MM.1S (cell line): ENCODE results near the gene NUB1.
A peak's percentile ranks its signal among the peaks of the same experiment; 100 is the strongest.

Experiments used
- DNase-seq: peaks from one replicate; pipeline ENCODE4 v3.0.0-alpha.2; 2015
- H2AFZ ChIP-seq: fragments of 300-600 bp; sonication (generic); 2 replicates; pipeline ENCODE4 v1.6.0; 2016; ENCODE audit warnings: antibody characterized with exemption, low read length
- H3F3A ChIP-seq: fragments of 300-600 bp; sonication (generic); 2 replicates; pipeline ENCODE4 v1.6.1; 2016; ENCODE audit warnings: mild to moderate bottlenecking, antibody characterized with exemption, low read length, moderate library complexity, mixed read lengths; ENCODE audit not compliant: insufficient read depth
- H3K27ac ChIP-seq: fragments of 300-600 bp; sonication (generic); 2 replicates; pipeline ENCODE4 v1.5.1; 2016; ENCODE audit warnings: mild to moderate bottlenecking, low read length
- H3K27me3 ChIP-seq: fragments of 300-600 bp; sonication (generic); replicated peaks from 2 replicates; pipeline ENCODE4 v1.6.0; 2016; ENCODE audit warnings: low read length; ENCODE audit not compliant: insufficient read depth
- H3K36me3 ChIP-seq: fragments of 300-600 bp; sonication (generic); replicated peaks from 2 replicates; pipeline ENCODE4 v1.6.1; 2016; ENCODE audit warnings: mild to moderate bottlenecking, low read length, mixed read lengths; ENCODE audit not compliant: insufficient read depth
- H3K4me1 ChIP-seq: fragments of 300-600 bp; sonication (generic); 2 replicates; pipeline ENCODE4 v1.6.1; 2016; ENCODE audit warnings: low read length, mixed read lengths
- H3K4me2 ChIP-seq: fragments of 300-600 bp; sonication (generic); 2 replicates; pipeline ENCODE4 v1.6.0; 2016; ENCODE audit warnings: low read depth, low read length
- H3K4me3 ChIP-seq: fragments of 300-600 bp; sonication (generic); 2 replicates; pipeline ENCODE4 v1.5.1; 2016; ENCODE audit warnings: low read length, mixed read lengths
- H3K79me2 ChIP-seq: fragments of 300-600 bp; sonication (generic); 2 replicates; pipeline ENCODE4 v1.6.1; 2016; ENCODE audit warnings: mixed run types, low read length, mixed read lengths
- H3K9ac ChIP-seq: fragments of 300-600 bp; sonication (generic); 2 replicates; pipeline ENCODE4 v1.6.1; 2016; ENCODE audit warnings: low read length, mixed read lengths
- H3K9me2 ChIP-seq: fragments of 300-600 bp; sonication (generic); replicated peaks from 2 replicates; pipeline ENCODE4 v1.6.1; 2016; ENCODE audit warnings: mild to moderate bottlenecking, low read length, mixed read lengths; ENCODE audit not compliant: insufficient read depth
- H3K9me3 ChIP-seq: fragments of 300-600 bp; sonication (generic); replicated peaks from 2 replicates; pipeline ENCODE4 v1.6.1; 2016; ENCODE audit warnings: mild to moderate bottlenecking, low read length, mixed read lengths; ENCODE audit not compliant: insufficient read depth
- H4K20me1 ChIP-seq: fragments of 300-600 bp; sonication (generic); 2 replicates; pipeline ENCODE4 v1.6.1; 2016; ENCODE audit warnings: mild to moderate bottlenecking, low read length, moderate library complexity, mixed read lengths; ENCODE audit not compliant: insufficient read depth
- EZH2 ChIP-seq: fragments of 300-600 bp; sonication (generic); optimal IDR thresholded peaks from 2 replicates; pipeline ENCODE3; 2017; ENCODE audit warnings: low read depth, mild to moderate bottlenecking, antibody characterized with exemption, low read length, mixed read lengths
- EZH2phosphoT487 ChIP-seq: fragments of 300-600 bp; sonication (generic); IDR thresholded peaks from 2 replicates; pipeline ENCODE4 v1.6.1; 2018; ENCODE audit warnings: antibody characterized with exemption, low read length
- TF ChIP-seq, protein P1 (sequence below): fragments of 300-600 bp; sonication (generic); IDR thresholded peaks from 2 replicates; pipeline ENCODE4 v1.5.1; 2016; ENCODE audit warnings: antibody characterized with exemption, low read length, mixed read lengths

NUB1 gene

DNA sequence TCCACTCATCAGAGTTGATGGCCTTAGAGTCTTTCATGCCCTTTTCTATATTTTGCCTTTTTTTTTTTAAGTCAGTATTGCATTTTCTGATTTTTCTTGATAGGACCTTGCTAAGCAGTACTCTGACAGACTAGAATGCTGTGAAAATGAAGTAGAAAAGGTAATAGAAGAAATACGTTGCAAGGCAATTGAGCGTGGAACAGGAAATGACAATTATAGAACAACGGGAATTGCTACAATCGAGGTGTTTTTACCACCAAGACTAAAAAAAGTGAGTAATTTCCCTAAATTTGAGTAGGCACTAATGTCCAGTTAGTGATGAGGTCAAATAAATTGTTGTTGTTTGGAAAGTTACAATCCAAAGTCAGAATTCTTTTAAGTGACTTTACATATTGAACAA lies 7.4 kb downstream of the NUB1 start:
- Histone ChIP-seq H3K9me3 (no peaks in the 10 kb centered on the region), H3K4me1 (peaks cover 6% of the 10 kb centered on the region), H3K4me2 (peak overlapping the region; percentile 53; the same call in 1 of the 2 replicates), H3K9ac (no peak overlapping the region), H2AFZ (no peak overlapping the region), H3K27me3 (no peaks in the 10 kb centered on the region), H3F3A (peaks cover 11% of the 10 kb centered on the region; the same call in 1 of the 2 replicates), H3K9me2 (no peaks in the 10 kb centered on the region), H4K20me1 (0 out of 2 replicates have a peak, but pooled peaks cover 3% of the 10 kb centered on the region), H3K4me3 (no peak overlapping the region), H3K36me3 (0 out of 2 replicates have a peak, but pooled peaks cover 4% of the 10 kb centered on the region), H3K27ac (no peak overlapping the region), H3K79me2 (no peaks in the 10 kb centered on the region)
- no peak for TF ChIP-seq EZH2
- TF ChIP-seq EZH2phosphoT487, result no peak
- TF ChIP-seq, protein P1, sequence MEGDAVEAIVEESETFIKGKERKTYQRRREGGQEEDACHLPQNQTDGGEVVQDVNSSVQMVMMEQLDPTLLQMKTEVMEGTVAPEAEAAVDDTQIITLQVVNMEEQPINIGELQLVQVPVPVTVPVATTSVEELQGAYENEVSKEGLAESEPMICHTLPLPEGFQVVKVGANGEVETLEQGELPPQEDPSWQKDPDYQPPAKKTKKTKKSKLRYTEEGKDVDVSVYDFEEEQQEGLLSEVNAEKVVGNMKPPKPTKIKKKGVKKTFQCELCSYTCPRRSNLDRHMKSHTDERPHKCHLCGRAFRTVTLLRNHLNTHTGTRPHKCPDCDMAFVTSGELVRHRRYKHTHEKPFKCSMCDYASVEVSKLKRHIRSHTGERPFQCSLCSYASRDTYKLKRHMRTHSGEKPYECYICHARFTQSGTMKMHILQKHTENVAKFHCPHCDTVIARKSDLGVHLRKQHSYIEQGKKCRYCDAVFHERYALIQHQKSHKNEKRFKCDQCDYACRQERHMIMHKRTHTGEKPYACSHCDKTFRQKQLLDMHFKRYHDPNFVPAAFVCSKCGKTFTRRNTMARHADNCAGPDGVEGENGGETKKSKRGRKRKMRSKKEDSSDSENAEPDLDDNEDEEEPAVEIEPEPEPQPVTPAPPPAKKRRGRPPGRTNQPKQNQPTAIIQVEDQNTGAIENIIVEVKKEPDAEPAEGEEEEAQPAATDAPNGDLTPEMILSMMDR, result no peak
- DNase-seq, result no peak

DNA sequence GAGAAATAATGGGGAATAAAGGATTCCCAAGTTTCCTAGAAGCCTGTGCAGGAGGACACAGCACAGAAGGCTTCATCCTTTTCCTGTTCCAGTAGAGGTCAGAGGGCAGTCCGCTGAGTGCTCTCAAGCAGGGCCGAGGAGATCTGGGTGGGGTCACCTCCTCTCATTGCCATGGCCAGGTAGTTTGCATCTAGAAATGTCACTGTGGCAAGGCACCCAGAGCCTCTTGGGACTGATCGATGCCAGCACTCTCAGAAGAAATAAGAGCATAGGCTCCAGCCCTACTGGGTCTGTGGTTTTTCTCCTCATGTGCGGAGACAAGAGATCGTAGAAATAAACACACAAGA lies 7.9 kb downstream of the NUB1 start:
- Histone ChIP-seq H3K9ac (peak overlapping the region; percentile 16; the same call in 1 of the 2 replicates), H3K9me3 (no peaks in the 10 kb centered on the region), H3K9me2 (no peaks in the 10 kb centered on the region), H4K20me1 (0 out of 2 replicates have a peak, but pooled peaks cover 3% of the 10 kb centered on the region), H3K27ac (peak overlapping the region; percentile 80; the same call in 1 of the 2 replicates), H3K36me3 (0 out of 2 replicates have a peak, but pooled peaks cover 4% of the 10 kb centered on the region), H3K27me3 (no peaks in the 10 kb centered on the region), H3K4me3 (peak overlapping the region; percentile 61), H3K4me1 (peaks cover 6% of the 10 kb centered on the region), H3K79me2 (no peaks in the 10 kb centered on the region), H3F3A (peaks cover 11% of the 10 kb centered on the region; the same call in 1 of the 2 replicates), H2AFZ (peak overlapping the region; percentile 75), H3K4me2 (peak overlapping the region; percentile 53; the same call in 1 of the 2 replicates)
- TF ChIP-seq EZH2 (no peak), EZH2phosphoT487 (no peak)
- TF ChIP-seq, protein P1, result no peak
- no peak for DNase-seq

DNA sequence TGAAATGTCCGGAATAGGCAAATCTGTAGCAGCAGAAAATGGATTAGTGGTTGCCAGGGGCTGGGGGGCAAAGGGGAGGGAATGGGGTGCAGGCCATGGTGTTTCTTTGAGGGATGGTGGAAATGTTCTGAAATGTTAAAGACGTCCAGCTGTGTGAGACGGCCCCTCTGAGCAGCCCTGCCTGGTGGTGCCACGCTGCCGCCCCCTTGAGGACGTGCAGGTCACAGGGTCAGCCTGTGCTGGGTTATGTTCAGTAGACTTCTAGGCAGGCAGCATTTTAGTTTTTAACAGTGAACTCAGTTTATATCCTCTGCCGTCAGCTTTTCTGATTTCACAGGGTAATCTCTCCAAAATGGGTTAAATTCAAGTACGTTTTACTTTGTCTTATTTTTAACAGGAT lies 9.4 kb downstream of the NUB1 start:
- no peaks in the 10 kb centered on the region for H3K79me2 ChIP-seq

More for the DNA sequence above, 9.4 kb downstream of the NUB1 start:
- DNase-seq, result no peak
- no peaks in the 10 kb centered on the region for H3K36me3 ChIP-seq
- 0 out of 2 replicates have a peak, but pooled peaks cover 3% of the 10 kb centered on the region for H4K20me1 ChIP-seq
- H3K4me2 ChIP-seq, result no peak overlapping the region
- no peaks in the 10 kb centered on the region for H3K9me3 ChIP-seq
- no peaks in the 10 kb centered on the region for H3K9me2 ChIP-seq
- no peaks in the 10 kb centered on the region for H3K27me3 ChIP-seq
- no peak overlapping the region for H3K9ac ChIP-seq
- TF ChIP-seq, protein P1, result peak; percentile 50
- TF ChIP-seq EZH2 (no peak), EZH2phosphoT487 (no peak)
- peaks cover 11% of the 10 kb centered on the region; the same call in 1 of the 2 replicates for H3F3A ChIP-seq
- no peak overlapping the region for H3K27ac ChIP-seq
- peaks cover 6% of the 10 kb centered on the region for H3K4me1 ChIP-seq
- no peak overlapping the region for H3K4me3 ChIP-seq
- H2AFZ ChIP-seq, result no peak overlapping the region
